Neural cell (in vitro differentiated cells): ENCODE data around the gene RASGEF1B. TPM values are rescaled to one million over a fixed set of nuclear protein-coding genes. Genes with fewer than 3 reads are reported as not detected.
A peak's percentile ranks its signal among the peaks of the same experiment; 100 is the strongest.

ENCODE experiments used
- H2AFZ ChIP-seq: fragments of 200-600, 300-800 bp; sonication (generic), shearing (Covaris generic); 2 replicates; pipeline ENCODE4 v1.6.0; 2014; ENCODE audit warnings: low read depth, mild to moderate bottlenecking, antibody characterized with exemption, low read length, moderate library complexity
- H3F3A ChIP-seq: fragments of 200-600 bp; shearing (Covaris generic); 2 replicates; pipeline ENCODE4 v1.6.1; 2016; ENCODE audit warnings: mild to moderate bottlenecking, moderate library complexity, mixed read lengths, antibody characterized with exemption, low read length; ENCODE audit not compliant: insufficient read depth, poor library complexity, severe bottlenecking
- H3K27ac ChIP-seq: fragments of 200-600, 300-800 bp; sonication (generic), shearing (Covaris generic); 2 replicates; pipeline ENCODE4 v1.5.1; 2014; ENCODE audit warnings: mild to moderate bottlenecking, low read length, moderate library complexity
- H3K27me3 ChIP-seq: fragments of 300-800, 200-600 bp; sonication (generic), shearing (Covaris generic); 2 replicates; pipeline ENCODE4 v1.6.0; 2014; ENCODE audit warnings: mild to moderate bottlenecking, low read depth, low read length, moderate library complexity; ENCODE audit not compliant: insufficient read depth
- H3K36me3 ChIP-seq: fragments of 300-800, 200-600 bp; sonication (generic), shearing (Covaris generic); 2 replicates; pipeline ENCODE4 v1.5.1; 2014; ENCODE audit warnings: mild to moderate bottlenecking, antibody characterized with exemption, low read length, moderate library complexity; ENCODE audit not compliant: insufficient read depth
- H3K4me2 ChIP-seq: fragments of 300-800, 200-600 bp; sonication (generic), shearing (Covaris generic); 2 replicates; pipeline ENCODE4 v1.6.0; 2014; ENCODE audit warnings: mild to moderate bottlenecking, low read length
- H3K4me3 ChIP-seq: fragments of 300-800, 200-600 bp; sonication (generic), shearing (Covaris generic); 2 replicates; pipeline ENCODE4 v1.5.1; 2014; ENCODE audit warnings: mild to moderate bottlenecking, low read length, moderate library complexity
- H3K79me2 ChIP-seq: fragments of 200-600 bp; shearing (Covaris generic); replicated peaks from 2 replicates; pipeline ENCODE4 v1.6.0; 2014; ENCODE audit warnings: mild to moderate bottlenecking, low read length, moderate library complexity; ENCODE audit not compliant: insufficient read depth
- H3K9ac ChIP-seq: fragments of 300-800, 200-600 bp; sonication (generic), shearing (Covaris generic); 2 replicates; pipeline ENCODE4 v1.6.1; 2016; ENCODE audit warnings: mild to moderate bottlenecking, low read length, mixed read lengths
- H3K9me2 ChIP-seq: fragments of 200-600 bp; shearing (Covaris generic); 2 replicates; pipeline ENCODE4 v1.6.1; 2016; ENCODE audit warnings: mild to moderate bottlenecking, low read length, mixed read lengths; ENCODE audit not compliant: insufficient read depth
- H3K9me3 ChIP-seq: fragments of 200-600, 300-800 bp; sonication (generic), shearing (Covaris generic); 2 replicates; pipeline ENCODE4 v1.6.1; 2016; ENCODE audit warnings: mild to moderate bottlenecking, mixed run types, low read length, moderate library complexity, mixed read lengths
- H4K20me1 ChIP-seq: fragments of 200-600 bp; shearing (Covaris generic); 2 replicates; pipeline ENCODE4 v1.6.1; 2016; ENCODE audit warnings: mild to moderate bottlenecking, mixed run types; ENCODE audit not compliant: insufficient read depth
- CTCF ChIP-seq: fragments of 450-650 bp; IDR thresholded peaks from 2 replicates; pipeline ENCODE4 v1.5.1; 2014; ENCODE audit warnings: antibody characterized with exemption, mild to moderate bottlenecking, moderate library complexity; ENCODE audit not compliant: poor library complexity, severe bottlenecking
- EP300 ChIP-seq: fragments of 450-650 bp; conservative IDR thresholded peaks from 2 replicates; pipeline ENCODE4 v1.6.1; 2014; ENCODE audit warnings: antibody characterized with exemption, mild to moderate bottlenecking, moderate library complexity; ENCODE audit not compliant: poor library complexity, severe bottlenecking
- EZH2 ChIP-seq: fragments of 200-600, 300-800 bp; shearing (Covaris generic), sonication (generic); IDR thresholded peaks from 2 replicates; pipeline ENCODE4 v1.6.1; 2014; ENCODE audit warnings: antibody characterized with exemption, low read length, borderline replicate concordance, mild to moderate bottlenecking; ENCODE audit not compliant: insufficient read depth, poor library complexity, severe bottlenecking
- MXI1 ChIP-seq: fragments of 450-650 bp; conservative IDR thresholded peaks from 2 replicates; pipeline ENCODE4 v1.6.1; 2014; ENCODE audit warnings: antibody characterized with exemption, mild to moderate bottlenecking; ENCODE audit not compliant: poor library complexity, severe bottlenecking
- POLR2AphosphoS5 ChIP-seq: IDR thresholded peaks from 2 replicates; pipeline ENCODE4 v1.6.1; 2012
- RAD21 ChIP-seq: fragments of 450-650 bp; conservative IDR thresholded peaks from 2 replicates; pipeline ENCODE4 v1.6.1; 2014; ENCODE audit warnings: antibody characterized with exemption, mild to moderate bottlenecking, moderate library complexity
- REST ChIP-seq: IDR thresholded peaks from 2 replicates; pipeline ENCODE4 v1.6.1; 2012; ENCODE audit warnings: borderline replicate concordance
- SMC3 ChIP-seq: fragments of 450-650 bp; conservative IDR thresholded peaks from 2 replicates; pipeline ENCODE4 v1.6.1; 2014; ENCODE audit warnings: antibody characterized with exemption, mild to moderate bottlenecking, moderate library complexity; ENCODE audit not compliant: poor library complexity
- TAF1 ChIP-seq: IDR thresholded peaks from 2 replicates; pipeline ENCODE4 v1.6.1; 2012; ENCODE audit warnings: low read depth
- polyA plus RNA-seq: library from polyadenylated mRNA; depleted of rRNA; stranded (reverse); fragments of >200 nt; gene quantifications from 2 replicates; pipeline ENCODE4 v1.2.3, GENCODE V29; 2014

The RASGEF1B gene
- polyA plus RNA-seq, 1 donor from 2014 or later, result 21.5 TPM

- TF ChIP-seq SMC3 (peak; percentile 99), MXI1 (no peak), TAF1 (no peak), POLR2AphosphoS5 (no peak), EP300 (no peak), RAD21 (peak; percentile 98), CTCF (peak; percentile 95), EZH2 (no peak), REST (no peak)
- Histone ChIP-seq H3K27me3 (no peaks in the 10 kb centered on the region), H3K4me2 (no peak overlapping the region), H3K36me3 (no peaks in the 10 kb centered on the region), H2AFZ (no peak overlapping the region), H3F3A (peaks cover 2% of the 10 kb centered on the region), H4K20me1 (no peaks in the 10 kb centered on the region), H3K9me3 (no peaks in the 10 kb centered on the region), H3K9me2 (no peaks in the 10 kb centered on the region), H3K4me3 (no peak overlapping the region), H3K9ac (no peak overlapping the region), H3K27ac (no peak overlapping the region), H3K79me2 (peaks cover 36% of the 10 kb centered on the region)
These were observed 4.7 kb downstream of the RASGEF1B start for GRCh38 chr4:81466841-81467671.

- TF ChIP-seq SMC3 (no peak), EZH2 (no peak), EP300 (no peak), POLR2AphosphoS5 (no peak), RAD21 (no peak), REST (no peak), TAF1 (no peak)
- H3K79me2 ChIP-seq, result peaks cover 41% of the 10 kb centered on the region
- no peaks in the 10 kb centered on the region for H3K9me3 ChIP-seq
- H3K4me2 ChIP-seq, result no peak overlapping the region
- no peaks in the 10 kb centered on the region for H3K9me2 ChIP-seq
- H2AFZ ChIP-seq, result no peak overlapping the region
- no peak overlapping the region for H3K9ac ChIP-seq
- no peaks in the 10 kb centered on the region for H3K27me3 ChIP-seq
- H3K27ac ChIP-seq, result no peak overlapping the region
- no peaks in the 10 kb centered on the region for H4K20me1 ChIP-seq
- H3K36me3 ChIP-seq, result no peaks in the 10 kb centered on the region
- H3K4me3 ChIP-seq, result no peak overlapping the region
- H3F3A ChIP-seq, result peaks cover 2% of the 10 kb centered on the region
These were observed 6.0 kb downstream of the RASGEF1B start for GRCh38 chr4:81465406-81466340.
